ES-I3 (cell line): Measurements from ENCODE around the gene UBE2G1.
"Not testable (repeated sequence)": the region's sequence is repeated elsewhere in the genome, so short reads cannot be mapped to it uniquely, and the experiment has no call there.

ENCODE experiments used
- H3K36me3 ChIP-seq: 2 replicates; pipeline ENCODE4 v1.6.1; 2013; ENCODE audit warnings: mild to moderate bottlenecking, low read length, control low read depth, moderate library complexity; ENCODE audit not compliant: insufficient read depth
- H3K4me1 ChIP-seq: 2 replicates; pipeline ENCODE4 v1.6.1; 2013; ENCODE audit warnings: mild to moderate bottlenecking, control low read depth, low read length; ENCODE audit not compliant: insufficient read depth
- H3K9ac ChIP-seq: 2 replicates; pipeline ENCODE4 v1.6.1; 2013; ENCODE audit warnings: low read depth, mild to moderate bottlenecking, low read length, moderate library complexity
- H3K9me3 ChIP-seq: 2 replicates; pipeline ENCODE4 v1.6.1; 2013; ENCODE audit warnings: mild to moderate bottlenecking, low read length, moderate library complexity; ENCODE audit not compliant: control insufficient read depth, insufficient read depth

Gene UBE2G1

DNA sequence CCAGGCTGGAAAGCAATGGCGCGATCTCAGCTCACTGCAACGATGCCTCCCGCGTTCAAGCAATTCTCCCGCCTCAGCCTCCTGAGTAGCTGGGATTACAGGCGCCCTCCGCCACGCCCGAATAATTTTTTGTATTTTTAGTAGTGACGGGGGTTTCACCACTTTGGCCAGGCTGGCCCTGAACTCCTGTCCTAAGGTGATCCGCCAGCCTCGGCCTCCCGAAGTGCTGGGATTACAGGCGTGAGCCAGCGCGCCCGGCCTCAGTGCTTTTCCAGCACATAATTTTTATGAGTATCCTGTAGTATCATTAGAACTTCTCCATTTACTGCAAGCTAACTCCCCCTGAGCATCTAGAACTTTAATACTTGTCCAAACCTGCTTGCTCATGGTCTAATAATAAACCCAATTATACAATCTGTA lies 1.8 kb downstream of the UBE2G1 start:
- 0 out of 2 replicates have a peak, but pooled peaks cover 6% of the 10 kb centered on the region for H3K4me1 ChIP-seq
- no peaks in the 10 kb centered on the region for H3K9me3 ChIP-seq
- no peaks in the 10 kb centered on the region for H3K36me3 ChIP-seq
- H3K9ac ChIP-seq, result peak overlapping the region; percentile 97

DNA sequence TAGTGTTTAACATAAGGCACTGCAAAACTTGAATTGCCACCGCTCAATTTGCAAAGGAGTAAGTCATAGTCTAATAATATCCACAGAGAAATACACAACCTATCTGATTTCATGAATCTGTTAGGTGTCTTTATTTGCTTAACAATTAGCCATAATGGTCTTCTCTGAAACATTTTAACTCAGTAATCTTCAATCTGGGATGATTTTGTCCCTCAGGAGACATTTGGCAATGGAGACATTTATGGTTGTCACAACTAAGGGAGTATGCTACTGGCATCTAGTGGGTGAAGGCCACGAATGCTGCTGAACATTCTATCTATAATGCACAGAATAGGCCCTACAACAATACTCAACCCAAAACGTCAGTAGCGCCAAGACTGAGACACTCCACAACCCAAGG lies 4.3 kb downstream of the UBE2G1 start:
- H3K9me3 ChIP-seq, result no peaks in the 10 kb centered on the region
- no peaks in the 10 kb centered on the region for H3K36me3 ChIP-seq
- no peak overlapping the region for H3K9ac ChIP-seq
- H3K4me1 ChIP-seq, result no peaks in the 10 kb centered on the region

DNA sequence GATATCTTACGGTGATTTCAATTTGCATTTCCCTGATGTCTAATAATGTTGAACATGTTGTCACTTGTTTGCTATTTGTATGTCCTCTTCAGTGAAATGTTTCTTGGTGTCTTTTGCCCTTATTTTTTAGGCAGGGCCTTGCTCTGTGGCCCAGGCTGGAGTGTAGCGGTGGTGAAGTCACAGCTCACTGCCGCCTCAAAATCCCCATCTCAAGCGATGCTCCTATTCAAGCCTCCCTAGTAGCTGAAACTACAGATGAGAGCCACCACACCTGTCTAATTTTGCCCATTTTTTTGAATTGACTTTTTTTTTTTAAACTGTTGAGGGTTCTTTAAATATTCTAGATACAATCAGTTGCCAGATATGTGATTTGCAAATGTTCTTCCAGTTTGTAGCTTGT lies 8.3 kb downstream of the UBE2G1 start:
- Histone ChIP-seq H3K9ac (no peak overlapping the region), H3K4me1 (peaks cover 5% of the 10 kb centered on the region; the same call in 1 of the 2 replicates), H3K9me3 (no peaks in the 10 kb centered on the region), H3K36me3 (no peaks in the 10 kb centered on the region)

DNA sequence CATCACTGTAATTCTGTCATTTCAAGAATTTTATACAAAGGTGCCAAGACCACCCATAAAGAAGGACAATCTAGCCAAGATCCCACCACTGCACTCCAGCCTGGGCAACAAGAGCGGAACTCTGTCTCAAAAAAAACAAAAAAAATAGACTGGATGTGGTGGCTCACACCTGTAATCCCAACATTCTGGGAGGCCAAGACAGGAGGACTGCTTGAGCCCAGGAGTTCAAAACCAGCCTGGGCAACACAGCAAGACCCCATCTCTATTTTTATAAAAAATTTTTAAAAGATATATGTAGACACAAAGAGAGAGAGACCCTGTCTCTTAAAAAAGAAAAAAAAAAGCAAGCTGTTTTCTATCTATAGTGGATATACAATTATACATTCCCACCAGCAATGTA lies 8.8 kb downstream of the UBE2G1 start:
- Histone ChIP-seq H3K9ac (no peak overlapping the region), H3K4me1 (peaks cover 5% of the 10 kb centered on the region; the same call in 1 of the 2 replicates), H3K9me3 (no peaks in the 10 kb centered on the region), H3K36me3 (no peaks in the 10 kb centered on the region)

DNA sequence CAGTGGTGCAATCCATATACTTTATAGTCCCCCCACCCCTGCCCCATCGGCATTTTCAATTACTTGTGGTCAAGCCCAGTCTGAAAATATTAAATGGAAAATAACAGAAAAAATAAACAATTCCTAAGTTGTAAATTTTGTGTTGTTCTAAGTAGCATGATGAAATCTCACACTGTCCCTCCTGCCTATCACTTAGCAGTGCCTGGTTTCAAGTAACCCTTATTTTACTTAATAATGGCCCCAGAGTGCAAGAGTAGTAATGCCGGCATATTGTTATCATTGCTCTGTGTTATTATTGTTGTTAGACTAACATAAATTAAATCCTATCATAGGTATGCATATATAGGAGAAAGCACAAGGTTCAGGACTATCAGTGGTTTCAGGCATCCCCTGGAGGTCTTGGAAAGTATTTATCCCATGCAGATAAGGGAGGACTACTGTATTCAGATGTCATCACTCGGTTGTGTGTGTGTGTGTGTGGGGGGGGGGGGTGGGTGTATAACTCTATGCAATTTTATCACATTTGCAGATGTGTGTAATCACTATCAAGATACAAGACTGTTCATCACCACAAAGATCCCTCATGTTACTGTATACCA lies 9.3 kb downstream of the UBE2G1 start:
- no peak overlapping the region for H3K9ac ChIP-seq
- H3K4me1 ChIP-seq, result peaks cover 5% of the 10 kb centered on the region; the same call in 1 of the 2 replicates

DNA sequence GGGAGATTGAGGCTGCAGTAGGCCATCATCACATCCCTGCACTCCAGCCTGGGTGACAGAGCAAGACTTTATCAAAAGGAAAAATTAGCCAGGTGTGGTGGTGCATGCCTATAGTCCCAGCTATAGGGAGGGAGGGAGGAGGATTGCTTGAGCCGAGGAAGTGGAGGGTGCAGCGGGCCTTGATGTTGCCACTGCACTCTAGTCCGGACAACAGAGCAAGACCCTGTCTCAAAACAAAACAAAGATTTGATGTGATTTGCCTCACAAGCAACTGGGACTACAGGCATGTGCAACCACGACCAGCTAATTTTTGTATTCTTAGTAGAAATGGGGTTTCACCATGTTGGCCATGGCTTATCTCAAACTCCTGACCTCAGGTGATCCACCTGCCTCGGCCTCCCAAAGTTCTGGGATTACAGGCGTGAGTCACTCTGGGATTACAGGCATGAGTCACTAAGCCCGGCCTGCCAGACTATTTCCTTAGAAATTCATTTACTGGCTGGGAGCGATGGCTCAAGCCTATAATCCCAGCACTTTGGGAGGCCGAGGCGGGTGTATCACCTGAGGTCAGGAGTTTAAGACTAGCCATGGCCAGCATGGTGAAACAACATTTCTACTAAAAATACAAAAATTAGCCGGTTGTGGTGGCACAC lies 11.5 kb downstream of the UBE2G1 start:
- H3K9me3 ChIP-seq, result no peaks in the 10 kb centered on the region
- H3K36me3 ChIP-seq, result no peaks in the 10 kb centered on the region
- H3K4me1 ChIP-seq, result peaks cover 5% of the 10 kb centered on the region; the same call in 1 of the 2 replicates
- H3K9ac ChIP-seq, result no peak overlapping the region

More for the DNA sequence above, 9.3 kb downstream of the UBE2G1 start:
- no peaks in the 10 kb centered on the region for H3K36me3 ChIP-seq
- no peaks in the 10 kb centered on the region for H3K9me3 ChIP-seq

DNA sequence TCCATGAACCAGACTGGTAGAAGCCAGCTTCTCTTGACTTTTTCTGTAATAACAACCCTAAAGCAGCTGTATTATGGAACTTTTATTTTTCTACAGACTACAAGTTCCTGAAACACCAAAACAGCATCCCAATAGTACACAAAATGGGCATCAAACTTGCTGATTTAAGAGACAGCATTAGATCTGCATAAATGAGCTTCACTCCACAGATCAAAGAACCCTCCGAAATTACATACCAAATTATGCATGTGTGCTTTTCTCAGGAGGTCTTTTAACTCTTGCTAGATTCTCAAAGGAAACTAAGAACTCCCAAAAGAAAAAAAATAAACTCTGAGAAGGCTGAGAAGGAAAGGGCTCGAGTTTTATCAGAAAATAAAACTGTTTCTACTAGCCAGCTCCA lies 12.3 kb downstream of the UBE2G1 start:
- Histone ChIP-seq H3K9ac (no peak overlapping the region), H3K9me3 (no peaks in the 10 kb centered on the region), H3K36me3 (no peaks in the 10 kb centered on the region), H3K4me1 (peaks cover 5% of the 10 kb centered on the region; the same call in 1 of the 2 replicates)

DNA sequence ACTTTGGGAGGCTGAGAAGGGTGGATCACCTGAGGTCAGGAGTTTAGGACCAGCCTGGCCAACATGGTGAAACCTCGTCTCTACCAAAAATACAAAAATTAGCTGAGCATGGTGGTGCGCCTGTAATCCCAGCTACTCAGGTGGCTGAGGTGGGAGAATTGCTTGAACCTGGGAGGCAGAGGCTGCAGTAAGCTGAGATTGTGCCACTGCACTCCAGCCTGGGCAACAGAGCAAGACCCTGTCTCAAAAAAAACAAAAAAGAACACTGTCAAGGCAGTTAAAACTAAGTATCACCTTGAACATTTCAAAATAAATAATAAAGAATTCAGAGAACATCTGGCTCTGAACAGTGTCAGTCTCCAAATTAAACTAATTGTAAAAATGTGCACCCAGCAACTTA lies 16.3 kb downstream of the UBE2G1 start:
- not testable (repeated sequence) for H3K36me3 ChIP-seq, H3K9ac ChIP-seq, H3K9me3 ChIP-seq, H3K4me1 ChIP-seq

DNA sequence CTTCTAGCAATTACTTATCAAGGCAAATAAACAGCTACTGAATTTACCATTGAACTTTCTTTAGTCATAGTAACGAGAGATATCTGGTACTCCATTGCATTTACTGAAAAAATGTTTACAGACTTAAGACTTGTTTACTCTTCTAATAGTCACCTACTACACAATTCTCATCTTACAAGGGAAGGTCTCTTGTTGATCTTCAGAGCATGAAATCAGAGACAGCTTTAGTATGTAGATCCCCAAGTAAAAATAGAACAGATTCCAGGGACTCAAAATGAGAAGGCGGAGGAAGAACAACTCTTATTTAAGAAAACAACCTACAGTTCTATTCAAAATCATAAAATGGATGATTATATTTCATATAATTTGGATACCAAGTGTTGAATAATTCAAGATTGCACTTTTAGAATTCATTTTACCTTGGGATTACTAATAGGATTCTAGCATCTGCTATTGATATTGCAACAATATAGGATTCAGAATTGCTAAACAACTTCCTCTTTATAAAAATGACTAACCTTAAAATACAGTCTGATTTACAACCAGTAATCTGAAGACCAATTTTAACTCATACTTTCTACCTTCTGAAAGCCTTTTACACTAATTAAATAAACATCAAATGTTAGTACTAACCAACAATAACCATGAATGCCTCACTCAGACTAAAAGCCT lies 20.8 kb downstream of the UBE2G1 start:
- Histone ChIP-seq H3K36me3 (no peaks in the 10 kb centered on the region), H3K9ac (no peak overlapping the region), H3K4me1 (peaks cover 8% of the 10 kb centered on the region), H3K9me3 (no peaks in the 10 kb centered on the region)

DNA sequence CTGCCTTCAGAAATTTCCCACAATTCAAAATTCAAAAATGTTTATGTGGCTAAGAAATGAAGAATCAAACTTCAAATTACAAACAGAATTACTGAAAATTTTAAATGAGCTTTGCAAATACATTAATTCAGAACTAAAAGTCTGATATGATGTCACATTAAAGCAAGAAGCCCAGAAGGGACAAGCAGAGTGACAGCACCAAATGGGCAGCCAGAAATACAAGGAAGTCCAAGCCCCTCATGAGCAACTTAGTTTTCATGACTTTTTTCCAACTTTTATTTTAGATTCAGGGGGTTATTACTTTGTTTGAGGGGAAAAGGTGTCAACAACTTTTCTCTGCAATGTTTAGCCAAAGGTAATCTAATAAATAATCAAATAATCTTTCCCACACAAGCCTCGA lies 21.5 kb downstream of the UBE2G1 start:
- H3K36me3 ChIP-seq, result no peaks in the 10 kb centered on the region
- H3K4me1 ChIP-seq, result peaks cover 8% of the 10 kb centered on the region
- no peaks in the 10 kb centered on the region for H3K9me3 ChIP-seq
- no peak overlapping the region for H3K9ac ChIP-seq

DNA sequence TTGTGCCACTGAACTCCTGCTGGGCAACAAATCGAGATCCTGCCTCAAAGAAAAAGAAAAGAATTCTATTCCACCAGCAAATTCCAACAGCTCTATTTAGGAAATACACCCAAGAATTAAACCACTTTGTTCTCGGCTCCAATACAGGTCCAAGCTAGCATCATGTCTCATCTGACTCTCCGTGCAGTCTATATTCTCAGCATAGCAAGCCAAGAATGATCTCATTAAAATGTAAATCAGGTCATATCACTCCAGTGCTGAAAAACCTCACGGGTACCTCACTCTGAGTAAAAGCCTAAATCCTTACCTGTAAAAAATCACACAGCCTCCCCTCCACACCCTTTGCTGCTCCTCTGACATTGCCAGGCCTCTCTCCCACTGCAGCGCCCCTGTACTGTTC lies 23.9 kb downstream of the UBE2G1 start:
- Histone ChIP-seq H3K36me3 (no peaks in the 10 kb centered on the region), H3K9ac (no peak overlapping the region), H3K4me1 (peaks cover 8% of the 10 kb centered on the region), H3K9me3 (no peaks in the 10 kb centered on the region)

DNA sequence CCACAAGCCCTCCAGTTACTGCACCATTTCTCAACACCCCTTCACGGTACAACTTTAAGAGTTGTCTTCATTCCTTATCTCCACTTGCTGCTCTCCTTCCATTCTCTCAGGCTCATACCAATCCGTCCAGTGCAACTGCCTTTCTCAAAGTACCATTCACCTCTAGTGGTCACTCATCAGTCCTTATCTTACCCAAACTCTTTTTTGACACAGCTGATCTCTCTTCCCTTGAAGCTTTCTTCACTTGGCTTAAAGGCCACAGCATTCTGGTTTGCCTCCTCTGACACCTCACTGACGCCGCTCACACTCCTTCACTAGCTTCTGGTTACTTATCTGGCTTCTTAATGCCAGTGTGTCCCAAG lies 24.9 kb downstream of the UBE2G1 start:
- H3K4me1 ChIP-seq, result peaks cover 8% of the 10 kb centered on the region
- no peaks in the 10 kb centered on the region for H3K36me3 ChIP-seq

DNA sequence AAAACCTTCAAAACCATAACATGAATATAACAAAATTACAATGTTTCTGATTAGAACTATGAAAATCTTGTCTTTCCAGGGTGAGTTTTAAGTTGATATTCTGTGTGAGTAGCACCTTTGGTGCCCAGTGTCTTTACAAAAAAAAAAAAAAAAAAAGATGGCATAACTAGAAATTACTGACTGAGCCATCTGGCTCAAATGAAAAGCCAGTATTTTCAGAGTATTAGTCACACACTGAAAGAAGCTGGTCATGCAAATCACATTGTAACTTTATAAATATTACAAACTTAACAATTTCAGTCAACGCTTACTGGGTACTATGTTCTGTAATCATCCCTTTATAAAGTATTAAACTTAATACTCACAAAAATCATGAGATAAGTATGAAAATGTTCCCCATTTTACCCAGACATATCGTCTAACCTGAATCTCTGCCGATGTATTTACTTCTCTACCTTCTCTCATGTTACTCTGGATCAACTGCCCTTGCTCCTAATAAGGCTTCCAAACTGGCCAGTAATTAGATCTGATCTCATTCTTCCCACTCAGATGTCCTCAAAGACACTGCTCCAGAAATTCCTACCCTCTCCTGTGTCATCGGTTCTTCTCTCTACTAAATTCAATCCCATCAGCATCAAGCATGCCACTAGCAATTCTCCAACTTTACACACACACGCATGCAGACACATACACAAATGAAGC lies 25.4 kb downstream of the UBE2G1 start:
- Histone ChIP-seq H3K4me1 (peaks cover 8% of the 10 kb centered on the region), H3K9ac (no peak overlapping the region), H3K36me3 (no peaks in the 10 kb centered on the region), H3K9me3 (no peaks in the 10 kb centered on the region)

More for the DNA sequence above, 24.9 kb downstream of the UBE2G1 start:
- Histone ChIP-seq H3K9me3 (no peaks in the 10 kb centered on the region), H3K9ac (no peak overlapping the region)

DNA sequence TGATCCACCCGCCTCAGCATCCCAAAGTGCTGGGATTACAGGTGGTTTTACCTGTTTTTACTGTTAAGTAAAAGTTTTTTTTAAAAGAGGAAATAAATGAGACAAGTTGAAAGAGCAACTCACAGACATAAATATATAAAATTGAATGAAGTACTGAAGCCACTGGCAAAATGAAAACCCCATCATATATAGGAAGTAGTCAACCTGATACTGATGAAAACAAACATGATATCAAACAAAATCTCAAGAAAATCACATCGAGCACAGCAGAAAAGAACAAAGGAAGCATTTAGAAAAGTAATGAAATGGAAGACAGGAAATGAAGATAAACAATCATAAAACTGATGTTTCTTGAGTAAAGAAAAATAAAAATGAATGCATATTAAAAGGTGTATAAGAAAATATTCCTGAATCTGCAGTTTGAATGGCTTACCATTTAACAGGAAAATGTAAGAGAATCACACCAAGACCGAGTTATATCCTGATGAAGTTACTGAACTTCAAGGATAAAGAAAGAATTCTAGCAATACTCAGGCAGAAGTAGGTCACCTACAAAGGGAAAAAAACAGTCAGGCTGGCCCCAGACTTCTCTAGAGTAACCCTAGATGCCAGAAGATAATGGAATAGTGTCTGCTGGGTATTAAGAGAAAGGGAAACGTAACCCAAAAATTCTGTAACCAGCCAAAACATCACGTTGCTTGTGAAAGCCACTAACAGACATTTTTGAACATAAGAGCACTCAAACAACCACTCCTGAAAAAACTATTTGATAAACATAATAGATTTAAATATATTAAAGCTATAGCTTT lies 31.5 kb downstream of the UBE2G1 start:
- no peaks in the 10 kb centered on the region for H3K9me3 ChIP-seq
- H3K36me3 ChIP-seq, result no peaks in the 10 kb centered on the region
- no peak overlapping the region for H3K9ac ChIP-seq
- peaks cover 10% of the 10 kb centered on the region; the same call in 1 of the 2 replicates for H3K4me1 ChIP-seq
